Gastroesophageal sphincter (tissue), 3 donors: ENCODE data around the gene SPSB2.
A peak's percentile ranks its signal among the peaks of the same experiment; 100 is the strongest.

Experiments
- CTCF ChIP-seq, 4 experiments: fragments of 200-600 bp in 2 of 4; fragments of 450-650 bp in 2 of 4; sonication (generic) in 1 of 4; IDR thresholded peaks; one replicate each; pipeline ENCODE4 v1.5.1; 2017 to 2019; ENCODE audit warnings: antibody characterized with exemption in 4 of 4, mild to moderate bottlenecking in 2 of 4, moderate library complexity in 2 of 4
- POLR2A ChIP-seq, 2 donors: fragments of 450-650 bp; IDR thresholded peaks; one replicate each; pipeline ENCODE4 v1.6.1; 2017; ENCODE audit warnings: antibody characterized with exemption in 2 of 2, mild to moderate bottlenecking in 2 of 2, moderate library complexity in 1 of 2
- POLR2AphosphoS5 ChIP-seq: sonication (generic); formaldehyde crosslinking; IDR thresholded peaks from one replicate; pipeline ENCODE4 v1.6.1; 2017; ENCODE audit warnings: antibody characterized with exemption

- TF ChIP-seq CTCF (IDR thresholded peaks at IDR 0.05) (peak in 1 of 4 experiments; percentile 24), POLR2AphosphoS5 (peak; percentile 26), POLR2A (IDR thresholded peaks at IDR 0.05) (peak; percentile 40 to 54)
Observed at GRCh38 chr12:6914246-6914946, 41.3 kb upstream of the SPSB2 start, which contains the start of gene ENO2.
